Fibroblast of lung (primary cell): ENCODE measurements around the gene HHEX.

ENCODE experiments used
- EZH2 ChIP-seq: IDR thresholded peaks from 2 replicates; pipeline ENCODE4 v1.5.1; 2012; ENCODE audit warnings: low read length, control low read depth, mild to moderate bottlenecking; ENCODE audit errors: missing control alignments
- TF ChIP-seq, protein P1 (sequence below), 2 donors: IDR thresholded peaks in 1 of 2; conservative IDR thresholded peaks in 1 of 2; 1 replicate in 1 of 2; 2 replicates in 1 of 2; pipeline ENCODE4 v1.5.1; 2011 to 2012; ENCODE audit warnings: low read length in 2 of 2, control low read depth in 1 of 2, inconsistent platforms in 1 of 2, low read depth in 1 of 2, mild to moderate bottlenecking in 1 of 2

DNA sequence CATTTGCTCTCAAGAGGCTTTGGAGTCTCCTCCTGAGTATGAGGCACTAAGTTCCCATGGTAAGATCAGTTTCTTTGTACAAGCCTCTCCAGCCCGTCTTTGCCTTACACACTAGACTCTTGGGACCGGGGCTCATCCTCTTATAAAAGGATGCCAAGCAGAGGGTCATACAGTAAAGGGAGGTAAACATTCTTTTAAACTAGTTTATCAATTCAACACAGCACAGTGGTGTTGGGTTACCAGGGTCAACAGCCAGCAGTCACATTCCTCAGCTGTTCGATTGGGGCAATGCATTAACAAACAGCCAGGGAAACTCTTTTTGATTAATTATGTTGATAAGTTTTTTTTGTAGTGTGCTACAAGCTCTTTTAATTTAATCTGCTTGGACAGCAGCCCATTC lies 37.8 kb downstream of the HHEX start:
- TF ChIP-seq, protein P1, sequence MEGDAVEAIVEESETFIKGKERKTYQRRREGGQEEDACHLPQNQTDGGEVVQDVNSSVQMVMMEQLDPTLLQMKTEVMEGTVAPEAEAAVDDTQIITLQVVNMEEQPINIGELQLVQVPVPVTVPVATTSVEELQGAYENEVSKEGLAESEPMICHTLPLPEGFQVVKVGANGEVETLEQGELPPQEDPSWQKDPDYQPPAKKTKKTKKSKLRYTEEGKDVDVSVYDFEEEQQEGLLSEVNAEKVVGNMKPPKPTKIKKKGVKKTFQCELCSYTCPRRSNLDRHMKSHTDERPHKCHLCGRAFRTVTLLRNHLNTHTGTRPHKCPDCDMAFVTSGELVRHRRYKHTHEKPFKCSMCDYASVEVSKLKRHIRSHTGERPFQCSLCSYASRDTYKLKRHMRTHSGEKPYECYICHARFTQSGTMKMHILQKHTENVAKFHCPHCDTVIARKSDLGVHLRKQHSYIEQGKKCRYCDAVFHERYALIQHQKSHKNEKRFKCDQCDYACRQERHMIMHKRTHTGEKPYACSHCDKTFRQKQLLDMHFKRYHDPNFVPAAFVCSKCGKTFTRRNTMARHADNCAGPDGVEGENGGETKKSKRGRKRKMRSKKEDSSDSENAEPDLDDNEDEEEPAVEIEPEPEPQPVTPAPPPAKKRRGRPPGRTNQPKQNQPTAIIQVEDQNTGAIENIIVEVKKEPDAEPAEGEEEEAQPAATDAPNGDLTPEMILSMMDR (conservative IDR thresholded peaks at IDR 0.05 in 1 of 2, IDR thresholded peaks at IDR 0.05 in 1 of 2; ENCODE audit: low read depth in 1 of 2, low read length in 2 of 2) = no peak
- TF ChIP-seq EZH2 = no peak
